HG02852 (cell line): ENCODE measurements around the gene OR2Z1.
"Not testable (repeated sequence)": the region's sequence is repeated elsewhere in the genome, so short reads cannot be mapped to it uniquely, and the experiment has no call there.

Source experiments
- ATAC-seq: cut with Tn5 transposase; IDR thresholded peaks from one replicate; pipeline ENCODE4 v1.9.1; 2021; ENCODE audit warnings: mild to moderate bottlenecking, moderate library complexity; ENCODE audit not compliant: unreplicated experiment

The OR2Z1 gene

DNA sequence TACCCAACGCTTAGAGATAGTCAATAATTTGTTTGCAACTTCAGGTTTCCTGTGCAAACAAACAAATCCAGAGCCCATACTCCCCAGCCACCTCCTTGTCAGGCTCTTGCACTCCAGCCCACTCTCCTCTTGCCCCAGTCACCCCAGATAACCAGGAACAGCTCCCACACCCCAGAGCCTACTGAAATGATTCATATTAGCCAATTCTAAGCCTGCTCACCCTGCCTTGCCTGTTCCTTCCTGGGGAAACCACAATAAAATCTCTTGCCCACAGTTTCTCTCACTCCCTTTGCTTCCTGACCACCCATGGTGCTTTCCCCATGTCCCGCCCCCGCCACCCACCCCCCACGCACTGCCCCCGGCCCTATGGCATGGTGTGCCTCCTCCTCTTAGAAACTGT, 19.1 kb upstream of the OR2Z1 start:
- ATAC-seq, result no peak

DNA sequence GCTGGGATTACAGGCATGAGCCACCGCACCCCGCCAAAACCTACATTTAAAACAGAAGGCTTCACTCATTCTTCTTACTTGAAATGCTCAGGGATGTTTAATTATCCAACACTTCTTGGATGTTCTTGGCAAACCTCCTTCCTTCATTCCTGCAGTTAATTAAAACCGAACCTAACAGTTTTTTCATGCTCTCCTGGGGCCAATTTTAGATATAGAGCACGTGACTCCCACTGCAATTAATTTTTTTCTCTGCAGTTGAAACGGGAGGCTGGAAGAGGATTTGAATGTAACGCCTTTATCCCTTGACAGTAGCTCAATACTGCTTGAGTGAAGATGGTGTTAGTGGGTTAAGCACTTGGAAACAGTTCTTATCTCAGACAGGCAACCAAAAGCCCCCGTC, 18.2 kb upstream of the OR2Z1 start:
- no peak for ATAC-seq

DNA sequence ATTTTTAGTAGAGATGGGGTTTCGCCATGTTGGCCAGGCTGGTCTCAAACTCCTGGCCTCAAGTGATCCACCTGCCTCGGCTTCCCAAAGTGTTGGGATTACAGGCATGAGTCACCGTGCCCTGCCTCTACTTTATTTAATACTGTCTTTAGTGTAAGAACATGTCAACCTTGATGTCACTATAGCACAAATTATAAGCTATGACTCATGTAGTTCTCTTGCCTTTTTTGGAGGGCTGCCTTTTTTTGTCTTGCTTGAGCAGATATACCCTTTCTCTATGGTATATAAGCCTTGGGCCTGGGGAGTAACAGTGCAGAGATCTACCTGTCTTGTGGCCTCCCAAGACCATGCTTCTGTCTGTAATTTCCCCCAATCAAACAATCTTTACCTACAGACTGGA, 16.1 kb upstream of the OR2Z1 start:
- not testable (repeated sequence) for ATAC-seq

DNA sequence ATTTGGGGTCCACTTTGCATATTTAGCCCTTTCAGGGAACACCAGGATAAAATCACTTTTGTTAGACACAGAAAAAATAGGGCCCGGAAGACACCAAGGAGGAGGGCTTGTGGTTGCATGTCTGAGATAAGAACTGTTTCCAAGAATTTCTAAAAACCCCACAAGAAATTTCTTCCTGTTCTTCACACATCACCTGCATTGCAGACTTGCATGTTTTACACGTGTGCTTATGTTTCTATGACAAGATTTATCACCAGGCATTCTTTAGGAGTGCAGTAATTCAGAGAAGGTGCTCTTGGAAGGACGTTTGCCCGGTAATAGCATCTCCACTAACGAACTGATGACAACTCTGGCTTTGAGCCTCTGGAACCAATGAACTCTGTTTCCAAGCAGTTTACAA, 15.7 kb upstream of the OR2Z1 start:
- no peak for ATAC-seq

DNA sequence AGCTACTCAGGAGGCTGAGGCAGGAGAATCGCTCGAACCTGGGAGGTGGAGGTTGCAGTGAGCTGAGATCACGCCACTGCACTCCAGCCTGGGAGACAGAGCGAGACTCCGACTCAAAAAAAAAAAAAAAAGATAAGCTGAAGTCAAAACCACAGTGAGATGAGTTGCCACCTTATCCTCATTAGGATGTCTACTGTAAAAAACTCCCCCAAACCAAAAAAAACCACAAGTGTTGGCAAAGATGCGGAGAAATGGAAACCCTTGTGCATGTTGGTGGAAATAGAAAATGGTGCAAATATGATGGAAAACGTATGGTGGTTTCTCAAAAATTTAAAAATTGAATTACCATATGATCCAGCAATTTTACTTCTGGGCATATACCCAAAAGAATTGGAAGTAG, 11.1 kb upstream of the OR2Z1 start:
- ATAC-seq, result not testable (repeated sequence)

DNA sequence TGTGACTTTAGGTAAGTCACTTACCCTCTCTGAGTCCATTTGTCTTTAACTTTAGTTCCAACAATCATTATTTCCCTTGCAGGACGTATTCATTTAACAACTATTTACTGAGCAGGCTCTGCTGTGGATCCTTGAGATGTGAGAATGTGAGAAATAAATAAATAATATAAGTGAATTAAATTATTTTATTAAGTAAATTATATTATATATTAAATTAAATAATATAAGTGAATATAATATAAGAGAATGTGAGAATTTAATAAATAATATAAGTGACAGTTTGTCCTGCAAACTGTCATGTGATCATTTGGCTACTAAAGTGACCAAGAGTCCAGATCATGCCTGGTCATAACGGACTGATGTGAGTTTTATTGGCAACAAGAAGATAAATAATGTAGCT, 598 bp downstream of the OR2Z1 start:
- no peak for ATAC-seq

DNA sequence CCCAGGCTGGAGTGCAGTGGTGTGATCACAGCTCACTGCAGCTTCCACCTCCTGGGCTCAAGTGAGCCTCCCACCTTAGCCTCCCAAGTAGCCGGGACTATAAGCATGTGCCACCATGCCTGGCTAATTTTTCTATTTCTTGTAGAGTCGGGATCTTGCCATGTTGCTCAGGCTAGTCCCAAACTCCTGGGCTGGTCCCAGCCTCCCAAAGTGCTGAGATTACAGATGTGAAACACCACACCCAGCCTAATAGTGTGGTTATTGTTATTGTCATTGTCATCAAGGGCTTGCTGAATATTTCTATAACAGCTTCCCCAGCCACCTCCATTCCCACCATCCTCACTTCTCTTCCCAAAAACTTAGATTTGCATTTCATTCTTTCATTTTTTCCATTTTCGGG, 2.8 kb downstream of the OR2Z1 start:
- ATAC-seq, result no peak

DNA sequence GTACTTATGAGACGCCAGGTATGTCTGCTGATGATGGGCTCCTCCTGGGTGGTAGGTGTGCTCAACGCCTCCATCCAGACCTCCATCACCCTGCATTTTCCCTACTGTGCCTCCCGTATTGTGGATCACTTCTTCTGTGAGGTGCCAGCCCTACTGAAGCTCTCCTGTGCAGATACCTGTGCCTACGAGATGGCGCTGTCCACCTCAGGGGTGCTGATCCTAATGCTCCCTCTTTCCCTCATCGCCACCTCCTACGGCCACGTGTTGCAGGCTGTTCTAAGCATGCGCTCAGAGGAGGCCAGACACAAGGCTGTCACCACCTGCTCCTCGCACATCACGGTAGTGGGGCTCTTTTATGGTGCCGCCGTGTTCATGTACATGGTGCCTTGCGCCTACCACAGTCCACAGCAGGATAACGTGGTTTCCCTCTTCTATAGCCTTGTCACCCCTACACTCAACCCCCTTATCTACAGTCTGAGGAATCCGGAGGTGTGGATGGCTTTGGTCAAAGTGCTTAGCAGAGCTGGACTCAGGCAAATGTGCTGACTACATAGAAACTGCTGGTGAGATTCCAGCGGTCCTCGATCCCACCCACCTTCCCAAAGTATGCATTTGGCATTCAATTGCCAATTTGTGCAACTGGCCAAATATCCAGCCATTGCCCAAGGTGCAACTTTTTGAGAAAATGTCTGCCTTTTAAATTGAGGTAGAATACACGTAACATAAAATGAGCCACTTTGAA, 10.2 kb downstream of the OR2Z1 start:
- no peak for ATAC-seq

DNA sequence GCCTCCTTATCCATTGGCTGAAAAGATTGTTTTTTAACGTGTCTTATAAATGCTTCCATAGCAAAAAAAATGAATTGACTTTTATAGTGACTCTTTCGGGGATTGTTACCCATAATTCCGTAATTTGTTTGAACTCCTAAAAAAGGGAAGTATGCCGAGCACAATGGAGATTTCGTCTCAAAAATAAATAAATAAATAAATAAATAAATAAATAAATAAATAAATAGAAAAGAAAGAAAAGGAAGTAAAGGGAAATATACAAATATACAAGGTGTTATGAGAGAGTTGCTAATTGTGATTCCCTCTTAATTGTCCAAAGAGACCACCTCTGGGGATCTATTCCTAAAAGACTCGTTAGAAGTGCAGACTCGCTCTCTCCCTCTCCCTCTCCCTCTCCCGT, 16.9 kb downstream of the OR2Z1 start:
- ATAC-seq, result no peak

DNA sequence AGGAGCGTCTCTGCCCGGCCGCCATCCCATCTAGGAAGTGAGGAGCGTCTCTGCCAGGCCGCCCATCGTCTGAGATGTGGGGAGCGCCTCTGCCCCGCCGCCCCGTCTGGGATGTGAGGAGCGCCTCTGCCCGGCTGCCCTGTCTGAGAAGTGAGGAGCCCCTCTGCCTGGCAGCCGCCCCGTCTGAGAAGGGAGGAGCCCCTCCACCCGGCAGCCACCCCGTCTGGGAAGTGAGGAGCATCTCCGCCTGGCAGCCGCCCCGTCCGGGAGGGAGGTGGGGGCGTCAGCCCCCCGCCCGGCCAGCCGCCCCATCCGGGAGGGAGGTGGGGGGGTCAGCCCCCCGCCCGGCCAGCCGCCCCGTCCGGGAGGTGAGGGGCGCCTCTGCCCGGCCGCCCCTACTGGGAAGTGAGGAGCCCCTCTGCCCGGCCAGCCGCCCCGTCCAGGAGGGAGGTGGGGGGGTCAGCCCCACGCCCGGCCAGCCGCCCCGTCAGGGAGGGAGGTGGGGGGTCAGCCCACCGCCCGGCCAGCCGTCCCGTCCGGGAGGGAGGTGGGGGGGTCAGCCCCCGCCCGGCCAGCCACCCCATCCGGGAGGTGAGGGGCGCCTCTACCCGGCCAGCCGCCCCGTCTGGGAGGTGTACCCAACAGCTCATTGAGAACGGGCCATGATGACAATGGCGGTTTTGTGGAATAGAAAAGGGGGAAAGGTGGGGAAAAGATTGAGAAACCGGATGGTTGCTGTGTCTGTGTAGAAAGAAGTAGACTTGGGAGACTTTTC, 18.0 kb downstream of the OR2Z1 start:
- not testable (repeated sequence) for ATAC-seq

DNA sequence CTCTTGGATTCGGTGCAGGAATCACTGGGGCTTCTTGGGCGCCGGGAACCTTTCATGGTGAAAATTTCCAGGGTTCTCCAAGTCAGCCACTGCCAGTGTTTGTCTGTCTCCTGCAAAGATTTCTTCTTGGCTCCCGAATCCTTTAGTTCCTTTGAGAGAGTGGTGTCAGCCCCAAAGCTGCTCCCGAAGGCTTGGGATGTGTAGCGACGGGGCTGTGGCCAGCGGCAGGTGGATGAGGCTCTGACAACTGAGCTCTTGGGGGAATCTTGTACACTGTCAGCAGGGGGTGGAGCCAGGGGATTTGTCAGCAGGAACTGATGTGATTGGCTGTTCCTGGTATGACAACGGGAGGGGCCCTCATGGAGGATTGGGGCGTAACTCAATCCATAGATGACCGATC, 45.8 kb downstream of the OR2Z1 start:
- ATAC-seq, result not testable (repeated sequence)

DNA sequence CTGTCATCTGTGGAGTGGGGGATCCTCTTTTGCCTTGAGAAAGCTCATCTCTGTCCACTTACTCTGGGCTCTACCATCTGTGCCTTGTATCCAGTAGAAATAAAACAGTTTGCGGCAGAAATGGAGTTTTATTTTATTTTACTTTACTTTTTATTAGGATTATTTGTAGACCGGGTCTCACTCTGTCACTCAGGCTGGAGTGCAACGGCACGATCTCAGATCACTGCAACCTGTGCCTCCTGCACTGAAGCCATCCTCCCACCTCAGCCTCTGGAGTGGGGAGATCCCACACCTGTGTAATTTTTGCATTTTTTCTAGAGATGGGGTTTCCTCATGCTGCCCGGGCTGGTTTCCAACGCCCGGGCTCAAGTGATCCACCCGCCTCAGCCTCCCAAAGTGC, 47.8 kb downstream of the OR2Z1 start:
- not testable (repeated sequence) for ATAC-seq

DNA sequence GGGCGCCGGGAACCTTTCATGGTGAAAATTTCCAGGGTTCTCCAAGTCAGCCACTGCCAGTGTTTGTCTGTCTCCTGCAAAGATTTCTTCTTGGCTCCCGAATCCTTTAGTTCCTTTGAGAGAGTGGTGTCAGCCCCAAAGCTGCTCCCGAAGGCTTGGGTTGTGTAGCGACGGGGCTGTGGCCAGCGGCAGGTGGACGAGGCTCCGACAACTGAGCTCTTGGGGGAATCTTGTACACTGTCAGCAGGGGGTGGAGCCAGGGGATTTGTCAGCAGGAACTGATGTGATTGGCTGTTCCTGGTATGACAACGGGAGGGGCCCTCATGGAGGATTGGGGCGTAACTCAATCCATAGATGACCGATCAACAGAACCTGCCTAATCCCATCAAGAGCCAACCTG, 52.2 kb downstream of the OR2Z1 start:
- not testable (repeated sequence) for ATAC-seq
